Measurements from ENCODE around the gene ANKRD61.
"Not testable (repeated sequence)": the region's sequence is repeated elsewhere in the genome, so short reads cannot be mapped to it uniquely, and the experiment has no call there.

Gene ANKRD61

GRCh38 chr7:6030988-6031387, at the start of gene ANKRD61:
TSS of gene ANKRD61 (plus strand) at chr7:6031376. CDS start at chr7:6031376, 0 bp downstream.
- no peak for DNase-seq (ENCODE audit: low read depth)

GRCh38 chr7:5987061-5987460, 44.1 kb upstream of the ANKRD61 start:
- not testable (repeated sequence) for DNase-seq (ENCODE audit: low read depth)

- no peak for DNase-seq (ENCODE audit: low read depth)
These were observed 33.9 kb upstream of the ANKRD61 start for GRCh38 chr7:5997210-5997808.

GRCh38 chr7:6007386-6007785, 23.8 kb upstream of the ANKRD61 start:
- no peak for DNase-seq (ENCODE audit: low read depth)

- DNase-seq (ENCODE audit: low read depth), result not testable (repeated sequence)
These were observed 23.2 kb upstream of the ANKRD61 start for GRCh38 chr7:6007835-6008590.

GRCh38 chr7:6008668-6009611, 22.2 kb upstream of the ANKRD61 start, which contains the start of the genes AIMP2 and PMS2:
TSS of gene AIMP2 (plus strand) at chr7:6009272. CDS start at chr7:6009364, 92 bp downstream.
TSS of gene PMS2 (minus strand) at chr7:6009049. CDS start at chr7:6009019, 30 bp downstream.
- DNase-seq (ENCODE audit: low read depth), result peak; percentile 94

- not testable (repeated sequence) for DNase-seq (ENCODE audit: low read depth)
These were observed 20.8 kb upstream of the ANKRD61 start for GRCh38 chr7:6010370-6010769.

GRCh38 chr7:6011541-6011940, 19.6 kb upstream of the ANKRD61 start:
- no peak for DNase-seq (ENCODE audit: low read depth)

GRCh38 chr7:6012355-6013104, 18.6 kb upstream of the ANKRD61 start:
- DNase-seq (ENCODE audit: low read depth), result no peak

GRCh38 chr7:6015917-6016652, 15.1 kb upstream of the ANKRD61 start:
- no peak for DNase-seq (ENCODE audit: low read depth)

GRCh38 chr7:6016653-6016966, 14.6 kb upstream of the ANKRD61 start:
- no peak for DNase-seq (ENCODE audit: low read depth)

- no peak for DNase-seq (ENCODE audit: low read depth)
These were observed 10.5 kb upstream of the ANKRD61 start for GRCh38 chr7:6020371-6021286.

- DNase-seq (ENCODE audit: low read depth), result no peak
These were observed 8.5 kb upstream of the ANKRD61 start for GRCh38 chr7:6022707-6023106.

- DNase-seq (ENCODE audit: low read depth), result no peak
These were observed 7.2 kb upstream of the ANKRD61 start for GRCh38 chr7:6023974-6024435.

GRCh38 chr7:6026011-6026819, 5.0 kb upstream of the ANKRD61 start:
- no peak for DNase-seq (ENCODE audit: low read depth)

- DNase-seq (ENCODE audit: low read depth), result no peak
These were observed 4.3 kb upstream of the ANKRD61 start for GRCh38 chr7:6026820-6027311.

- no peak for DNase-seq (ENCODE audit: low read depth)
These were observed 3.3 kb upstream of the ANKRD61 start for GRCh38 chr7:6027806-6028365.

- DNase-seq (ENCODE audit: low read depth), result no peak
These were observed 2.6 kb upstream of the ANKRD61 start for GRCh38 chr7:6028563-6028962.

All from HS-27A (cell line).